Ishikawa (cell line): ENCODE results near the gene MDFIC.

Source experiments
- CEBPB ChIP-seq: IDR thresholded peaks from 2 replicates; pipeline ENCODE4 v1.6.1; 2012
- CREB1 ChIP-seq: IDR thresholded peaks from 2 replicates; pipeline ENCODE4 v1.6.1; 2012; ENCODE audit warnings: low read depth
- EGR1 ChIP-seq: IDR thresholded peaks from 2 replicates; pipeline ENCODE4 v1.6.1; 2012
- EP300 ChIP-seq: IDR thresholded peaks from 2 replicates; pipeline ENCODE4 v1.6.1; 2012; ENCODE audit warnings: borderline replicate concordance
- FOXM1 ChIP-seq: IDR thresholded peaks from 2 replicates; pipeline ENCODE4 v1.6.1; 2012; ENCODE audit warnings: low read depth, borderline replicate concordance
- NFIC ChIP-seq: IDR thresholded peaks from 2 replicates; pipeline ENCODE4 v1.6.1; 2012
- RAD21 ChIP-seq: IDR thresholded peaks from 2 replicates; pipeline ENCODE4 v1.6.1; 2012; ENCODE audit warnings: low read depth
- TAF1 ChIP-seq: IDR thresholded peaks from 2 replicates; pipeline ENCODE4 v1.6.1; 2012; ENCODE audit warnings: low read depth, mild to moderate bottlenecking
- TCF12 ChIP-seq: IDR thresholded peaks from 2 replicates; pipeline ENCODE4 v1.6.1; 2012; ENCODE audit warnings: low read depth
- TEAD4 ChIP-seq: IDR thresholded peaks from 2 replicates; pipeline ENCODE4 v1.6.1; 2012
- USF1 ChIP-seq: IDR thresholded peaks from 2 replicates; pipeline ENCODE4 v1.6.1; 2012
- YY1 ChIP-seq: IDR thresholded peaks from 2 replicates; pipeline ENCODE4 v1.6.1; 2012; ENCODE audit warnings: low read depth
- ZBTB7A ChIP-seq: IDR thresholded peaks from 2 replicates; pipeline ENCODE4 v1.6.1; 2012; ENCODE audit warnings: low read depth
- TF ChIP-seq, protein P1 (sequence below): IDR thresholded peaks from 2 replicates; pipeline ENCODE4 v1.6.1; 2012
- TF ChIP-seq, protein P2 (sequence below): IDR thresholded peaks from 2 replicates; pipeline ENCODE4 v1.6.1; 2012; ENCODE audit warnings: low read depth, mild to moderate bottlenecking

Gene MDFIC

GRCh38 chr7:115005953-115006352 lies 84.1 kb downstream of the MDFIC start:
- TF ChIP-seq CREB1 (no peak), EP300 (no peak), YY1 (no peak), FOXM1 (no peak), RAD21 (no peak), EGR1 (no peak), TCF12 (no peak), TAF1 (no peak), USF1 (no peak)
- TF ChIP-seq, protein P1, sequence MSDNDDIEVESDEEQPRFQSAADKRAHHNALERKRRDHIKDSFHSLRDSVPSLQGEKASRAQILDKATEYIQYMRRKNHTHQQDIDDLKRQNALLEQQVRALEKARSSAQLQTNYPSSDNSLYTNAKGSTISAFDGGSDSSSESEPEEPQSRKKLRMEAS, result no peak

GRCh38 chr7:115007751-115008150 lies 85.9 kb downstream of the MDFIC start:
- no peak for TF ChIP-seq YY1
- no peak for TF ChIP-seq TCF12
- no peak for TF ChIP-seq NFIC
- no peak for TF ChIP-seq CREB1
- TF ChIP-seq, protein P1, result no peak
- no peak for TF ChIP-seq TEAD4

DNA sequence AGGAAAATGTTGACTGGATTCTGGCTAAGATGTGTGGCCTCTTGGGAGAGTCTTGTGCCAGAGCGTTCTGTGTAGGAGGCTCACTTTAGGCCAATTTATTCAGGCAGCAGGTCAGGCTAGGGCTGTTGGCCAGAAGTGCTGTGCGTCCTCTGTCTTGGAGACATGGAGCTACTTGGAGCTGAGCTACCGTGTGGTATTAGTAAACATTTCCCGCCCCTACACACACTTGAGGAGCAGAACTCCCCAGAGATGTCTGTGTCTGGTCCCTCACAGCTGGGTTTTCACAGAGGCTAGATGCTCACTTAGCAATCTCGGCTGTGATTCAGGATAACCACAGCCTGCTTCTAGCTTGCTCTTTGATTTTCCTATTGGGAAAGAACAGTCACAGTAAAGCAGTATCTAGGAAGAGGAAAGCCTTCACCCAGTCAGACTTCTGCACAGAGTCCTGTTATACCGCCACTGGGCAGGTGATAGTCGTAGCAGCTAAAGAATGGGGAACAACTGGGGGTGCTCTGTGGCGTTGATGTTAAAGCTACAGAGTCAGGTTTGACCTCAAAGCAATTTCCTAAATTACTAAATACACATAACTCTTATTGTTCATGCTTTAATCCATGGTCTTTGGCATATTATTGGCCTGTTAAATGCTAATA lies 86.7 kb downstream of the MDFIC start:
- TF ChIP-seq, protein P1, result no peak
- TF ChIP-seq CREB1, result no peak
- no peak for TF ChIP-seq CEBPB
- no peak for TF ChIP-seq YY1
- TF ChIP-seq FOXM1, result no peak
- no peak for TF ChIP-seq TAF1
- TF ChIP-seq TCF12, result no peak
- TF ChIP-seq TEAD4, result no peak
- TF ChIP-seq EGR1, result no peak
- TF ChIP-seq RAD21, result no peak
- TF ChIP-seq, protein P2, sequence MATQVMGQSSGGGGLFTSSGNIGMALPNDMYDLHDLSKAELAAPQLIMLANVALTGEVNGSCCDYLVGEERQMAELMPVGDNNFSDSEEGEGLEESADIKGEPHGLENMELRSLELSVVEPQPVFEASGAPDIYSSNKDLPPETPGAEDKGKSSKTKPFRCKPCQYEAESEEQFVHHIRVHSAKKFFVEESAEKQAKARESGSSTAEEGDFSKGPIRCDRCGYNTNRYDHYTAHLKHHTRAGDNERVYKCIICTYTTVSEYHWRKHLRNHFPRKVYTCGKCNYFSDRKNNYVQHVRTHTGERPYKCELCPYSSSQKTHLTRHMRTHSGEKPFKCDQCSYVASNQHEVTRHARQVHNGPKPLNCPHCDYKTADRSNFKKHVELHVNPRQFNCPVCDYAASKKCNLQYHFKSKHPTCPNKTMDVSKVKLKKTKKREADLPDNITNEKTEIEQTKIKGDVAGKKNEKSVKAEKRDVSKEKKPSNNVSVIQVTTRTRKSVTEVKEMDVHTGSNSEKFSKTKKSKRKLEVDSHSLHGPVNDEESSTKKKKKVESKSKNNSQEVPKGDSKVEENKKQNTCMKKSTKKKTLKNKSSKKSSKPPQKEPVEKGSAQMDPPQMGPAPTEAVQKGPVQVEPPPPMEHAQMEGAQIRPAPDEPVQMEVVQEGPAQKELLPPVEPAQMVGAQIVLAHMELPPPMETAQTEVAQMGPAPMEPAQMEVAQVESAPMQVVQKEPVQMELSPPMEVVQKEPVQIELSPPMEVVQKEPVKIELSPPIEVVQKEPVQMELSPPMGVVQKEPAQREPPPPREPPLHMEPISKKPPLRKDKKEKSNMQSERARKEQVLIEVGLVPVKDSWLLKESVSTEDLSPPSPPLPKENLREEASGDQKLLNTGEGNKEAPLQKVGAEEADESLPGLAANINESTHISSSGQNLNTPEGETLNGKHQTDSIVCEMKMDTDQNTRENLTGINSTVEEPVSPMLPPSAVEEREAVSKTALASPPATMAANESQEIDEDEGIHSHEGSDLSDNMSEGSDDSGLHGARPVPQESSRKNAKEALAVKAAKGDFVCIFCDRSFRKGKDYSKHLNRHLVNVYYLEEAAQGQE, result no peak
- TF ChIP-seq EP300, result no peak
- TF ChIP-seq ZBTB7A, result no peak
- TF ChIP-seq NFIC, result no peak

GRCh38 chr7:115009139-115009538 lies 87.2 kb downstream of the MDFIC start:
- TF ChIP-seq TEAD4, result no peak
- TF ChIP-seq TAF1, result no peak
- TF ChIP-seq, protein P1, result no peak
- TF ChIP-seq USF1, result no peak
- TF ChIP-seq CEBPB, result no peak
- TF ChIP-seq, protein P2, result no peak
- no peak for TF ChIP-seq EP300
- TF ChIP-seq EGR1, result no peak
- TF ChIP-seq ZBTB7A, result no peak
- TF ChIP-seq RAD21, result no peak
- TF ChIP-seq CREB1, result no peak
- no peak for TF ChIP-seq FOXM1

DNA sequence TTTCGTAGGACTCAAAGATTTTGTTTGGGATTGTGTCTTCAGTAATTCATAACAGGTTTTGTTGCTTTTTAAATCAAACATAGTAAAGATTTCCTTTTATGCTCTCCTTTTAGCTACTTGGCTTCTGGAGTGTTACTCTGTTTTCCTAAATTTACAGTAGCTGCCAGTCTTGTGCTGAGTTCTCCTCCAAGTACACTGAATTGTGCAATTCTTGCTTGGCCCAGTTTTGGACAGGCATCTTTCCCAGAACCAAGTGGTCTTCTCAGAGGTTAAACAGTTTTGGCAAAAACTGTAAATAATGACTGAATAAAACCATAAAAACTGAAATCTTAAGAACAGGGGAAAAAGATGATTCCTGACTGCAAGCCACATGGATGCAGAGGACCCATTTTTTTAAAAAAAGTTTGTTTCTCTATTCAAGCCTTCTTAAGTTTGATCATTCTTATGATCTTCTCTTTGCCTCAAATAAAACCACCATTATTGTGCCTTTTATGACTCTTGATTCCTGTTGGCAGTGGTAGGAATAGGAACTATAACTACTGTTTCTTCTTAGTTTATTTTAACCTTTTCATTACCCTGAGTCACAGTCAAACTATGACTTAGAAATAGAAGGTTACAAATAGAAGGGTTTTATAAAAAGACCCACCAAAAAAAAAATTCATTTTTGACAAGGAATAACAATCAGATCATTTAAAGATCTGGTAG lies 88.0 kb downstream of the MDFIC start:
- TF ChIP-seq TEAD4, result no peak

GRCh38 chr7:115010441-115010820 lies 88.5 kb downstream of the MDFIC start:
- TF ChIP-seq TEAD4 (no peak), TCF12 (no peak), RAD21 (no peak), TAF1 (no peak), CREB1 (no peak)
- TF ChIP-seq, protein P1, result no peak
- TF ChIP-seq, protein P2, result no peak
